ENCODE measurements around the gene TTLL10. TPM values are rescaled to one million over a fixed set of nuclear protein-coding genes. Genes with fewer than 3 reads are reported as not detected.

Gene TTLL10
- total RNA-seq, 1 experiment from 2014 or later: 0.29 TPM

DNA sequence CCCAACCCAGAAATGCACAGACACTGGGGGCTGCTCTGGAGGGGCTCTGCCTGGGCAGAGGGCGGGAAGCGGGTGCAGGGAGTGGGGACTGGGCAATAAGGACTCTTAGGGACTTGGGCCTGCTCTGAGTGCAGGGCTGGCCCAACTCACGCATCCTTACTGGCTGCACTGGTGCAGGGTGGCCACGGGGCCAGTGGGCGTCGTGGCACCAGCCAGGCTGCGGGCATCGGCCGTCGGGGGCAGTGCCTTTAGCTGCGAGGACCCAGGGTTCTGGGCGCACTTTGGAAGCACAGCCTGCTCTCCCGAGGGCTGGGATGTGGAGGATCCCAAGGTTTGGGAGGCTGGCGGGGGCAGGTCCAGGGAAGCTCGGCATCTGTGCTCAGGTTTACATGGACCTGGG is 27.1 kb upstream of the TTLL10 start:
- CTCF ChIA-PET: no interaction called here
- no peaks in the 10 kb centered on the region for H3K36me3 ChIP-seq (ENCODE audit: control insufficient read depth, insufficient read depth, low read length)
- intact Hi-C loops (cut with micrococcal nuclease; ENCODE audit: unreplicated experiment): no loop called here
- Mint-ChIP-seq H3K9me3 (ENCODE audit: unreplicated experiment) (no peaks in the 10 kb centered on the region), H3K4me3 (ENCODE audit: unreplicated experiment) (no peak overlapping the region), H3K4me1 (ENCODE audit: low read depth, unreplicated experiment) (no peaks in the 10 kb centered on the region), H3K27ac (ENCODE audit: unreplicated experiment) (no peak overlapping the region), H3K27me3 (ENCODE audit: insufficient read depth, unreplicated experiment) (no peaks in the 10 kb centered on the region), H3K36me3 (ENCODE audit: insufficient read depth, unreplicated experiment) (no peaks in the 10 kb centered on the region)
- BruUV-seq (replicated peaks): no TSS peak
- TF ChIP-seq, protein P1, sequence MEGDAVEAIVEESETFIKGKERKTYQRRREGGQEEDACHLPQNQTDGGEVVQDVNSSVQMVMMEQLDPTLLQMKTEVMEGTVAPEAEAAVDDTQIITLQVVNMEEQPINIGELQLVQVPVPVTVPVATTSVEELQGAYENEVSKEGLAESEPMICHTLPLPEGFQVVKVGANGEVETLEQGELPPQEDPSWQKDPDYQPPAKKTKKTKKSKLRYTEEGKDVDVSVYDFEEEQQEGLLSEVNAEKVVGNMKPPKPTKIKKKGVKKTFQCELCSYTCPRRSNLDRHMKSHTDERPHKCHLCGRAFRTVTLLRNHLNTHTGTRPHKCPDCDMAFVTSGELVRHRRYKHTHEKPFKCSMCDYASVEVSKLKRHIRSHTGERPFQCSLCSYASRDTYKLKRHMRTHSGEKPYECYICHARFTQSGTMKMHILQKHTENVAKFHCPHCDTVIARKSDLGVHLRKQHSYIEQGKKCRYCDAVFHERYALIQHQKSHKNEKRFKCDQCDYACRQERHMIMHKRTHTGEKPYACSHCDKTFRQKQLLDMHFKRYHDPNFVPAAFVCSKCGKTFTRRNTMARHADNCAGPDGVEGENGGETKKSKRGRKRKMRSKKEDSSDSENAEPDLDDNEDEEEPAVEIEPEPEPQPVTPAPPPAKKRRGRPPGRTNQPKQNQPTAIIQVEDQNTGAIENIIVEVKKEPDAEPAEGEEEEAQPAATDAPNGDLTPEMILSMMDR (IDR thresholded peaks at IDR 0.05; ENCODE audit: insufficient read depth in 1 of 2, low read depth in 1 of 2, low read length in 1 of 2, severe bottlenecking in 1 of 2, unreplicated experiment in 1 of 2): no peak
- POLR2A ChIA-PET: no interaction called here
- no peak overlapping the region for H3K4me3 ChIP-seq (ENCODE audit: low read depth, low read length)
- H3K9me3 ChIP-seq: no peaks in the 10 kb centered on the region
- DNase-seq: no peak
- H3K27me3 ChIP-seq (replicated peaks; ENCODE audit: control insufficient read depth, insufficient read depth, low read length): no peaks in the 10 kb centered on the region
- no peaks in the 10 kb centered on the region; the same call in 1 of the 2 replicates for H3K4me1 ChIP-seq

DNA sequence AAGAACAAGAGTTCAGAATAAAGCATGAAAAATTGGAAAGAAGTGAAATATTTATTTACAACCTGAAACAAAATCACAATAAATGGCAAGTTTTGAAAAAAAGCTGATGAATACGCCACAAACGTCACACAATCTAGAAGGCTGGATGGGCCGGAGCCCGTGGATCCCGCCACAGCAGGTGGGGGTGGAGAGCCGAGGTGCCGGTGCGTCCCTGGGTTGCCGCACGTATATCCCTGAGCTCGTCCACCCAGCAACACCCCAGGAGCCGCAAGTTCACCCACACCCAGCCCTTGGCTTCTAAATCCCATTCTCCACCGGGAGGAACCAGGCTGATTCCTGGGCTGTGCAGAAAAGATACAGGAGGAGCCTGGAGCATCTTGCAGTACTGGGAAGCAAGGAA is 25.6 kb upstream of the TTLL10 start:
- no peaks in the 10 kb centered on the region for H3K27me3 Mint-ChIP-seq (ENCODE audit: insufficient read depth, unreplicated experiment)
- POLR2A ChIA-PET: no interaction called here
- no peak overlapping the region for H3K4me3 Mint-ChIP-seq (ENCODE audit: unreplicated experiment)
- DNase-seq: no peak
- no peak overlapping the region for H3K27ac Mint-ChIP-seq (ENCODE audit: unreplicated experiment)
- H3K9me3 Mint-ChIP-seq (ENCODE audit: unreplicated experiment): peaks cover 10% of the 10 kb centered on the region
- no peaks in the 10 kb centered on the region; the same call in 1 of the 2 replicates for H3K4me1 ChIP-seq
- no peaks in the 10 kb centered on the region for H3K4me1 Mint-ChIP-seq (ENCODE audit: low read depth, unreplicated experiment)
- TF ChIP-seq, protein P1 (IDR thresholded peaks at IDR 0.05; ENCODE audit: insufficient read depth in 1 of 2, low read depth in 1 of 2, low read length in 1 of 2, severe bottlenecking in 1 of 2, unreplicated experiment in 1 of 2): no peak
- peaks cover 3% of the 10 kb centered on the region for H3K36me3 Mint-ChIP-seq (ENCODE audit: insufficient read depth, unreplicated experiment)
- H3K27me3 ChIP-seq (replicated peaks; ENCODE audit: control insufficient read depth, insufficient read depth, low read length): no peaks in the 10 kb centered on the region
- no peaks in the 10 kb centered on the region for H3K9me3 ChIP-seq
- intact Hi-C loops (cut with micrococcal nuclease; ENCODE audit: unreplicated experiment): no loop called here
- H3K36me3 ChIP-seq (ENCODE audit: control insufficient read depth, insufficient read depth, low read length): no peaks in the 10 kb centered on the region
- CTCF ChIA-PET: no interaction called here
- no peak overlapping the region for H3K4me3 ChIP-seq (ENCODE audit: low read depth, low read length)
- no TSS peak for BruUV-seq (replicated peaks)

- Histone ChIP-seq H3K27me3 (replicated peaks; ENCODE audit: control insufficient read depth, insufficient read depth, low read length) (no peaks in the 10 kb centered on the region), H3K36me3 (ENCODE audit: control insufficient read depth, insufficient read depth, low read length) (no peaks in the 10 kb centered on the region), H3K9me3 (no peaks in the 10 kb centered on the region), H3K4me3 (ENCODE audit: low read depth, low read length) (no peak overlapping the region), H3K4me1 (no peaks in the 10 kb centered on the region; the same call in 1 of the 2 replicates)
- H3K4me1 Mint-ChIP-seq (ENCODE audit: low read depth, unreplicated experiment): no peaks in the 10 kb centered on the region
- POLR2A ChIA-PET: no interaction called here
- peaks cover 6% of the 10 kb centered on the region for H3K36me3 Mint-ChIP-seq (ENCODE audit: insufficient read depth, unreplicated experiment)
- no peak for DNase-seq
- intact Hi-C loops (cut with micrococcal nuclease; ENCODE audit: unreplicated experiment): no loop called here
- no TSS peak for BruUV-seq (replicated peaks)
- no peak overlapping the region for H3K4me3 Mint-ChIP-seq (ENCODE audit: unreplicated experiment)
- H3K9me3 Mint-ChIP-seq (ENCODE audit: unreplicated experiment): peaks cover 15% of the 10 kb centered on the region
- no peak overlapping the region for H3K27ac Mint-ChIP-seq (ENCODE audit: unreplicated experiment)
- CTCF ChIA-PET: no interaction called here
- no peaks in the 10 kb centered on the region for H3K27me3 Mint-ChIP-seq (ENCODE audit: insufficient read depth, unreplicated experiment)
- TF ChIP-seq, protein P1 (IDR thresholded peaks at IDR 0.05; ENCODE audit: insufficient read depth in 1 of 2, low read depth in 1 of 2, low read length in 1 of 2, severe bottlenecking in 1 of 2, unreplicated experiment in 1 of 2): no peak
Observed at GRCh38 chr1:1148569-1148968, 25.1 kb upstream of the TTLL10 start.

Data from Caco-2 (cell line).